ENCODE data around the gene VWCE.

GRCh38 chr11:61273178-61274078 lies 21.7 kb downstream of the VWCE start:
- no peak for TF ChIP-seq GATA2 (IDR thresholded peaks at IDR 0.05; ENCODE audit: low read depth, low read length)
- TF ChIP-seq GATA3 (IDR thresholded peaks at IDR 0.05; ENCODE audit: low read depth, low read length) = no peak

All from SH-SY5Y (cell line).